ENCODE measurements around the gene RPL36.

The RPL36 gene

GRCh38 chr19:5673752-5674151 is 16.3 kb upstream of the RPL36 start:
- Histone ChIP-seq H3K36me3 (peaks cover 10 to 40% (median 13%) of the 10 kb centered on the region in 3 donors), H3K27me3 (no peaks in the 10 kb centered on the region), H3K9me3 (no peaks in the 10 kb centered on the region), H3K27ac (no peak overlapping the region), H3K4me1 (peaks cover 0 to 2% (median 0%) of the 10 kb centered on the region in 4 donors), H3K4me3 (no peak overlapping the region)
- no peak for DNase-seq
- intact Hi-C loops (cut with DNase I; ENCODE audit: low total_unique reads), result no loop called here
- TF ChIP-seq CTCF (IDR thresholded peaks at IDR 0.05), result no peak

DNA sequence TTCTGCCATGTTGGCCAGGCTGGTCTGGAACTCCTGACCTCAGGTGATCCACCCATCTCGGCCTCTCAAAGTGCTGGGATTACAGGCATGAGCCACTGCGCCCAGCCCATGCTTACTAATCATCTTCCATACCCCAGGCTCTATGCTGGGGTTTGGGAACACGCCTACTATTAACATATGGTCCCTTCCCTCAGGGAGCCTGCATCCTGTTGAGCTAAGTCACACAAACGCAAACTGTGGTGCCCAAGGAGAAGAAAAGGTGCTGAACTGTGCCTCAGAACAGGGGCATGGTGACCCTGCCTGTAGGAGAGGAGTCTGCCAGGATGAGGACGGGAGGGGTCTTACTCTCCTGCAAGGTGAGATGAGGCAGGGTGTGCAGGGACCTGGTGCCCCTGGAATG is 15.4 kb upstream of the RPL36 start:
- Histone ChIP-seq H3K9me3 (no peaks in the 10 kb centered on the region), H3K4me3 (no peak overlapping the region), H3K36me3 (peaks cover 0 to 31% (median 4%) of the 10 kb centered on the region in 3 donors), H3K27me3 (no peaks in the 10 kb centered on the region), H3K4me1 (peaks cover 0 to 11% (median 8%) of the 10 kb centered on the region in 4 donors), H3K27ac (no peak overlapping the region)
- intact Hi-C loops (cut with DNase I; ENCODE audit: low total_unique reads), result no loop called here
- TF ChIP-seq CTCF (IDR thresholded peaks at IDR 0.05), result no peak
- DNase-seq, result no peak

GRCh38 chr19:5676105-5676771 is 13.9 kb upstream of the RPL36 start:
- Histone ChIP-seq H3K27ac (no peak overlapping the region), H3K27me3 (no peaks in the 10 kb centered on the region), H3K4me1 (peaks cover 0 to 17% (median 13%) of the 10 kb centered on the region in 4 donors), H3K4me3 (no peak overlapping the region), H3K36me3 (peaks cover 0 to 22% (median 4%) of the 10 kb centered on the region in 3 donors), H3K9me3 (no peaks in the 10 kb centered on the region)
- DNase-seq, result no peak
- intact Hi-C loops (cut with DNase I; ENCODE audit: low total_unique reads), result no loop called here
- no peak for TF ChIP-seq CTCF (IDR thresholded peaks at IDR 0.05)

DNA sequence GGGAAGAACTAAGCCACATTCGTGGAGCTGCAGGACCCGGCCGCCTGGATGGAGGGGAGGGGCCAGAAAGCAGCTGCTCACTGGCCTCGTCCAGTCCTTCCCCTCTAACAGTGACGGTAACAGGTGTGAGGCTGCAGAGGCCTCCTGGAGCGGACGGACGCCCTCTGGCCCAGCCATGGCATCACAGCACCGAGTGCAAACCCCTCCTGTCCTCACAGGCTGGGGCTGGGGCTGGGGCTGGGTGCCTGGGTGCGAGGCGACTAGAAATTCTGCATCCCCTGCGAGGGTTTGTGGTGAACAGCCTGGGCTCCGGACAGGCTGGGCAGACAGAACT is 13.4 kb upstream of the RPL36 start:
- Histone ChIP-seq H3K36me3 (peaks cover 0 to 19% (median 0%) of the 10 kb centered on the region in 3 donors), H3K4me3 (no peak overlapping the region), H3K27me3 (no peaks in the 10 kb centered on the region), H3K4me1 (peaks cover 0 to 21% (median 14%) of the 10 kb centered on the region in 4 donors), H3K9me3 (no peaks in the 10 kb centered on the region), H3K27ac (no peak overlapping the region)
- DNase-seq, result no peak
- TF ChIP-seq CTCF (IDR thresholded peaks at IDR 0.05), result no peak
- intact Hi-C loops (cut with DNase I; ENCODE audit: low total_unique reads), result no loop called here

DNA sequence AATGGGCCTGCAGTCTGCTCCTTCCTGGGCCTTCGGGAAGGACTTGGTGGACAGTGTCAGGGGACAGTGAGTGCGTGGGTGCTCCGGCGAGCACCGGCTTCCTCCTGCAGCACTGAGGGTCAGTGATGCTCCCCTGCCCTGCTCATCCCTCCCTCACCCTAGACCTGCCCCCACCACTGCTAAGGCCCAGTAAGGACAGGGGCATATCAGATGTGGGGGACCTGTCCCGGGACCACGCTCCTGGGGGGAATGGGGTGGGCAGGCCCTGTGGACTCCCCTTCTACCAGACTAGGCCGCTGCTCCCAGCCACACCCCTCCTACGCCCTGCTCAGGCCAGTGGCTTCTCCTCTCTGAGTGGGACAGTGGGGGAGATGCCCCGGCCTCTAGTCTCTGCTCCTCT is 13.0 kb upstream of the RPL36 start:
- peaks cover 0 to 21% (median 14%) of the 10 kb centered on the region in 4 donors for H3K4me1 ChIP-seq
- intact Hi-C loops (cut with DNase I; ENCODE audit: low total_unique reads), result no loop called here
- H3K27me3 ChIP-seq, result no peaks in the 10 kb centered on the region
- H3K36me3 ChIP-seq, result peaks cover 0 to 17% (median 0%) of the 10 kb centered on the region in 3 donors
- TF ChIP-seq CTCF (IDR thresholded peaks at IDR 0.05), result no peak
- no peak overlapping the region for H3K4me3 ChIP-seq
- H3K27ac ChIP-seq, result no peak overlapping the region
- DNase-seq, result no peak
- no peaks in the 10 kb centered on the region for H3K9me3 ChIP-seq
